Astrocyte of the cerebellum (primary cell): Measurements from ENCODE around the gene SMIM13.

Experiments used
- DNase-seq: peaks from one replicate; pipeline ENCODE4 v3.0.0-alpha.2; 2011; ENCODE audit warnings: low read depth
- H3K4me3 ChIP-seq: 2 replicates; pipeline ENCODE4 v1.5.1; 2011; ENCODE audit warnings: mild to moderate bottlenecking, low read depth, low read length, moderate library complexity
- CTCF ChIP-seq: IDR thresholded peaks from 2 replicates; pipeline ENCODE4 v1.5.1; 2012; ENCODE audit warnings: low read length, low read depth, moderate library complexity, mild to moderate bottlenecking; ENCODE audit errors: missing control alignments
- in situ Hi-C: cut with HindIII; loops from 2 replicates; pipeline ENCODE4 v1.10.0; 2017; ENCODE audit warnings: low sequenced_read_pairs

Gene SMIM13

GRCh38 chr6:11139051-11139960, 45.7 kb downstream of the SMIM13 start:
- TF ChIP-seq CTCF = no peak
- no peak overlapping the region for H3K4me3 ChIP-seq
- DNase-seq = no peak
- in situ Hi-C loops = no loop called here

GRCh38 chr6:11140056-11140455, 46.4 kb downstream of the SMIM13 start:
- no peak for DNase-seq
- no peak overlapping the region for H3K4me3 ChIP-seq
- in situ Hi-C loops = no loop called here
- TF ChIP-seq CTCF = no peak

GRCh38 chr6:11141295-11141694, 47.7 kb downstream of the SMIM13 start:
- in situ Hi-C loops = no loop called here
- no peak overlapping the region for H3K4me3 ChIP-seq
- no peak for DNase-seq
- no peak for TF ChIP-seq CTCF

- no peak for TF ChIP-seq CTCF
- no peak for DNase-seq
- no peak overlapping the region for H3K4me3 ChIP-seq
- in situ Hi-C loops = no loop called here
These were observed 48.8 kb downstream of the SMIM13 start for GRCh38 chr6:11142296-11143027.

GRCh38 chr6:11143394-11144371, 50.0 kb downstream of the SMIM13 start:
- H3K4me3 ChIP-seq = no peak overlapping the region
- TF ChIP-seq CTCF = no peak
- DNase-seq = no peak
- in situ Hi-C loops = no loop called here

GRCh38 chr6:11144393-11144851, 50.8 kb downstream of the SMIM13 start:
- DNase-seq = peak; percentile 53
- H3K4me3 ChIP-seq = no peak overlapping the region
- TF ChIP-seq CTCF = peak; percentile 90
- in situ Hi-C loops = no loop called here
